Measurements from ENCODE around the gene INPP4B.

Gene INPP4B

DNA sequence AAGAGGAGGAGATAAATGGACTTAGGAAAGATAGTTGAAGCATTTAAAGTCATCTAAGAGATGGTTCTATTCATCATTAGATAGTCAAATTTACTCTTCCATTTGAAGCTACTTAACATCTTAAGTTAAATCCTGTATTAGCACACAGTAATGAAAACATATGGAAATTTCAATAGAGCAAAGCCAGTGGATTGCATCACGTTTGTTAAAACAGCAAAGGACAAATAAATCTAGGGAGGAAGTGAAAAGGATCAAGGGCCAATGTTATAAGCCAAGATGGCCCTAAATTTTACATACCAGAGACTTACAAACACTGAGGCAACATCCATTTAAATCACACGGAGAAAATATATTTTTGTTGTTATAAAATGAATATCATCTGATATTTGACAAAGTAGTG is 602.8 kb downstream of the INPP4B start:
- no peak overlapping the region for H2AFZ ChIP-seq (ENCODE audit: low read length)
- H3K9ac ChIP-seq (ENCODE audit: low read depth, low read length, poor library complexity) = no peak overlapping the region
- H2BK5ac ChIP-seq (ENCODE audit: low read length) = no peak overlapping the region
- no peak overlapping the region for H3K23ac ChIP-seq (ENCODE audit: low read depth, low read length, poor library complexity)
- H3K4me3 ChIP-seq (ENCODE audit: low read length in 2 of 2) = no peak overlapping the region
- H3K27me3 ChIP-seq (ENCODE audit: control insufficient read depth in 3 of 3, insufficient read depth in 3 of 3, low read depth in 1 of 3, low read length in 3 of 3) = no peaks in the 10 kb centered on the region
- H3K9me3 ChIP-seq (replicated peaks in 1 of 2; ENCODE audit: control insufficient read depth in 2 of 2, insufficient read depth in 1 of 2, low read depth in 1 of 2, low read length in 2 of 2) = no peaks in the 10 kb centered on the region
- H2BK15ac ChIP-seq (ENCODE audit: low read length) = no peak overlapping the region
- H3K4me1 ChIP-seq (ENCODE audit: control insufficient read depth in 2 of 2, insufficient read depth in 1 of 2, low read depth in 1 of 2, low read length in 2 of 2) = peaks cover 0 to 2% of the 10 kb centered on the region in 2 donors
- no peaks in the 10 kb centered on the region for H3K36me3 ChIP-seq (replicated peaks in 1 of 2; ENCODE audit: control insufficient read depth in 2 of 2, insufficient read depth in 2 of 2, low read length in 2 of 2)
- WGBS, 2 donors (ENCODE audit: extremely low coverage in 2 of 2, insufficient read length in 2 of 2, insufficient replicate concordance in 1 of 2) = no CpG with 5 or more reads among the region's 2 CpGs
- no peak overlapping the region for H3K18ac ChIP-seq (ENCODE audit: low read length)
- no peak overlapping the region for H3K4me2 ChIP-seq (ENCODE audit: insufficient read depth, low read length, poor library complexity, severe bottlenecking)
- no peak overlapping the region for H3K14ac ChIP-seq (ENCODE audit: low read length)
- no peak overlapping the region for H2AK5ac ChIP-seq (ENCODE audit: low read depth, low read length)
- H3K79me1 ChIP-seq (ENCODE audit: low read depth, low read length) = no peaks in the 10 kb centered on the region
- no peak for DNase-seq (ENCODE audit: low spot score)
- H2BK12ac ChIP-seq (ENCODE audit: low read length) = no peak overlapping the region
- H4K8ac ChIP-seq (ENCODE audit: low read depth, low read length) = no peak overlapping the region
- H2BK120ac ChIP-seq (ENCODE audit: low read depth, low read length) = no peak overlapping the region
- H4K91ac ChIP-seq (ENCODE audit: low read depth, low read length, poor library complexity) = no peak overlapping the region
- no peak overlapping the region for H3K27ac ChIP-seq (replicated peaks; ENCODE audit: low read length)
- no peak overlapping the region for H3K4ac ChIP-seq (ENCODE audit: low read length)

DNA sequence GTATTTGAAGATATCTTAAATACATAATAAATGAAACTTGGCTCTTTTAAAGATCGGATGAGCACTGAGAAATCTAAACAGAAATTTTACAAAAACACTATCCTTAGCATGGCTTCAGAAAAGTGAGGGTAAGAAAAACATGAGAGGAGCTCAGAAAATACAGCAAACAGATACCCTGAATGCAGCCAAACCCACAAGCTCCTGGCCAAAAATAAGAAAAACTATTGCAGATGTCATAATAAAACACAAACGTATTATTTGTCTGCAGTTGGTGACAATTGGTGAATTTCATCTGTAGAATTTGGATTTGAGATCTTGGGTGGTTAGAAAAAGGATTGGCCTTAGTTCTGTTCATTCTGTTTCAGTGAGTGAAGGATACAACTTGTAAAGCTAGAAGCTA is 603.9 kb downstream of the INPP4B start:
- no peaks in the 10 kb centered on the region for H3K27me3 ChIP-seq (ENCODE audit: control insufficient read depth in 3 of 3, insufficient read depth in 3 of 3, low read depth in 1 of 3, low read length in 3 of 3)

DNA sequence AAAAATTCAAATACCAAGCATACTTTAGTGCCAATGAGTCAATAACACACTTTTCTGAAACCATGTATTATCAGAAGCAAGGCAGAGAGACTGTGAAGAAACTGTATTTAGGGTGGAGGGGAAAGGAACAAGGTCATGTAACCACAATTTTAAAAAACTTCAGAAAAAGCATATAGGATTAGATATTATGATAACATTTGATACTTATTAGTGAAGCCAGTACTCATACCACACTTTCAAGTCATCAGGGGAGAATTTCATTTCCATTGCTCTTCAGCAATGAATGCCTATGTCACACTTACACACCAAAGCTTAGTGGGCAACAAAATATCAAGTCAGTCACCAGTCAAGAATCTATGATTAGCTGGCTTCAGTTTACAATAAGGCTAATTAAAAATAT is 607.5 kb downstream of the INPP4B start:
- H2BK5ac ChIP-seq (ENCODE audit: low read length) = no peak overlapping the region
- no peak overlapping the region for H2BK15ac ChIP-seq (ENCODE audit: low read length)
- no peaks in the 10 kb centered on the region for H3K79me1 ChIP-seq (ENCODE audit: low read depth, low read length)
- H3K4ac ChIP-seq (ENCODE audit: low read length) = no peak overlapping the region
- H3K23ac ChIP-seq (ENCODE audit: low read depth, low read length, poor library complexity) = no peak overlapping the region
- no peak overlapping the region for H3K27ac ChIP-seq (replicated peaks; ENCODE audit: low read length)
- H4K91ac ChIP-seq (ENCODE audit: low read depth, low read length, poor library complexity) = no peak overlapping the region
- no peak overlapping the region for H2BK120ac ChIP-seq (ENCODE audit: low read depth, low read length)
- no peak overlapping the region for H2AK5ac ChIP-seq (ENCODE audit: low read depth, low read length)
- no peak overlapping the region for H4K8ac ChIP-seq (ENCODE audit: low read depth, low read length)
- H3K27me3 ChIP-seq (ENCODE audit: control insufficient read depth in 3 of 3, insufficient read depth in 3 of 3, low read depth in 1 of 3, low read length in 3 of 3) = no peaks in the 10 kb centered on the region
- H3K18ac ChIP-seq (ENCODE audit: low read length) = no peak overlapping the region
- no peak overlapping the region for H2BK12ac ChIP-seq (ENCODE audit: low read length)
- H2AFZ ChIP-seq (ENCODE audit: low read length) = no peak overlapping the region
- H3K4me3 ChIP-seq (ENCODE audit: low read length in 2 of 2) = no peak overlapping the region
- no peak overlapping the region for H3K4me2 ChIP-seq (ENCODE audit: insufficient read depth, low read length, poor library complexity, severe bottlenecking)
- H3K4me1 ChIP-seq (ENCODE audit: control insufficient read depth in 2 of 2, insufficient read depth in 1 of 2, low read depth in 1 of 2, low read length in 2 of 2) = peaks cover 0 to 2% of the 10 kb centered on the region in 2 donors
- no peak for DNase-seq (ENCODE audit: low spot score)
- no peak overlapping the region for H3K14ac ChIP-seq (ENCODE audit: low read length)
- H3K9me3 ChIP-seq (replicated peaks in 1 of 2; ENCODE audit: control insufficient read depth in 2 of 2, insufficient read depth in 1 of 2, low read depth in 1 of 2, low read length in 2 of 2) = no peaks in the 10 kb centered on the region
- H3K36me3 ChIP-seq (replicated peaks in 1 of 2; ENCODE audit: control insufficient read depth in 2 of 2, insufficient read depth in 2 of 2, low read length in 2 of 2) = no peaks in the 10 kb centered on the region
- H3K9ac ChIP-seq (ENCODE audit: low read depth, low read length, poor library complexity) = no peak overlapping the region

More for the DNA sequence above, 603.9 kb downstream of the INPP4B start:
- Histone ChIP-seq H3K27ac (replicated peaks; ENCODE audit: low read length) (no peak overlapping the region), H3K79me1 (ENCODE audit: low read depth, low read length) (no peaks in the 10 kb centered on the region), H3K14ac (ENCODE audit: low read length) (no peak overlapping the region), H3K4me2 (ENCODE audit: insufficient read depth, low read length, poor library complexity, severe bottlenecking) (no peak overlapping the region), H4K91ac (ENCODE audit: low read depth, low read length, poor library complexity) (no peak overlapping the region), H2BK120ac (ENCODE audit: low read depth, low read length) (no peak overlapping the region), H2BK12ac (ENCODE audit: low read length) (no peak overlapping the region), H3K23ac (ENCODE audit: low read depth, low read length, poor library complexity) (no peak overlapping the region), H3K9ac (ENCODE audit: low read depth, low read length, poor library complexity) (no peak overlapping the region), H3K4me3 (ENCODE audit: low read length in 2 of 2) (no peak overlapping the region), H3K36me3 (replicated peaks in 1 of 2; ENCODE audit: control insufficient read depth in 2 of 2, insufficient read depth in 2 of 2, low read length in 2 of 2) (no peaks in the 10 kb centered on the region), H2AFZ (ENCODE audit: low read length) (no peak overlapping the region), H2AK5ac (ENCODE audit: low read depth, low read length) (no peak overlapping the region), H4K8ac (ENCODE audit: low read depth, low read length) (no peak overlapping the region), H3K9me3 (replicated peaks in 1 of 2; ENCODE audit: control insufficient read depth in 2 of 2, insufficient read depth in 1 of 2, low read depth in 1 of 2, low read length in 2 of 2) (no peaks in the 10 kb centered on the region), H2BK5ac (ENCODE audit: low read length) (no peak overlapping the region), H3K4ac (ENCODE audit: low read length) (no peak overlapping the region), H3K4me1 (ENCODE audit: control insufficient read depth in 2 of 2, insufficient read depth in 1 of 2, low read depth in 1 of 2, low read length in 2 of 2) (peaks cover 0 to 2% of the 10 kb centered on the region in 2 donors), H2BK15ac (ENCODE audit: low read length) (no peak overlapping the region), H3K18ac (ENCODE audit: low read length) (no peak overlapping the region)
- no CpG with 5 or more reads among the region's 2 CpGs for WGBS, 2 donors (ENCODE audit: extremely low coverage in 2 of 2, insufficient read length in 2 of 2, insufficient replicate concordance in 1 of 2)
- DNase-seq (ENCODE audit: low spot score) = no peak

DNA sequence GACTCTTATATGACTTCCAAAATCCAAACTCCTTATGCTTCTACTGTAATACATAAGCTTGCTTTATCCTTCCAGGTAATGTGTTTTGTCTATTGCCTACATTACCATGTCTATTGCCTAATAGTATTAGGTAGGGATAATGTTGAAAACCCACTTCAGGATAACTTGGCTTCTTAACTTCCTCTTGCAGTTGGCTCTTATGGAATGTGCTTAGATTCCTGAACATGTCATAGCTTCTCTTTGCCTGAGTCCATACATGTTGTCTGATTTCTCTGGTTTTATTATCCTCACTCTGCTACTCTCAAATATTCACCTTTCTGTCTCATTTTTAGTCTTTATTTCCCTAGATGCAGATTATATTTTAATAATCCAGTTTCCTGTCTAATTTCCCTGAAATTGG is 609.8 kb downstream of the INPP4B start:
- H3K27me3 ChIP-seq (ENCODE audit: control insufficient read depth in 3 of 3, insufficient read depth in 3 of 3, low read depth in 1 of 3, low read length in 3 of 3) = no peaks in the 10 kb centered on the region
- no peak overlapping the region for H3K18ac ChIP-seq (ENCODE audit: low read length)
- no peak overlapping the region for H3K23ac ChIP-seq (ENCODE audit: low read depth, low read length, poor library complexity)
- no peak overlapping the region for H3K4me3 ChIP-seq (ENCODE audit: low read length in 2 of 2)
- H3K9me3 ChIP-seq (replicated peaks in 1 of 2; ENCODE audit: control insufficient read depth in 2 of 2, insufficient read depth in 1 of 2, low read depth in 1 of 2, low read length in 2 of 2) = no peaks in the 10 kb centered on the region
- no peak overlapping the region for H2BK5ac ChIP-seq (ENCODE audit: low read length)
- no peak overlapping the region for H2AK5ac ChIP-seq (ENCODE audit: low read depth, low read length)
- H3K27ac ChIP-seq (replicated peaks; ENCODE audit: low read length) = no peak overlapping the region
- H4K8ac ChIP-seq (ENCODE audit: low read depth, low read length) = no peak overlapping the region
- H3K14ac ChIP-seq (ENCODE audit: low read length) = no peak overlapping the region
- no peak overlapping the region for H2AFZ ChIP-seq (ENCODE audit: low read length)
- no peak for DNase-seq (ENCODE audit: low spot score)
- no peaks in the 10 kb centered on the region for H3K36me3 ChIP-seq (replicated peaks in 1 of 2; ENCODE audit: control insufficient read depth in 2 of 2, insufficient read depth in 2 of 2, low read length in 2 of 2)
- H3K4ac ChIP-seq (ENCODE audit: low read length) = no peak overlapping the region
- H2BK12ac ChIP-seq (ENCODE audit: low read length) = no peak overlapping the region
- no peak overlapping the region for H3K4me2 ChIP-seq (ENCODE audit: insufficient read depth, low read length, poor library complexity, severe bottlenecking)
- peaks cover 0 to 2% of the 10 kb centered on the region in 2 donors for H3K4me1 ChIP-seq (ENCODE audit: control insufficient read depth in 2 of 2, insufficient read depth in 1 of 2, low read depth in 1 of 2, low read length in 2 of 2)
- no peak overlapping the region for H3K9ac ChIP-seq (ENCODE audit: low read depth, low read length, poor library complexity)
- H4K91ac ChIP-seq (ENCODE audit: low read depth, low read length, poor library complexity) = no peak overlapping the region
- H2BK15ac ChIP-seq (ENCODE audit: low read length) = no peak overlapping the region
- H2BK120ac ChIP-seq (ENCODE audit: low read depth, low read length) = no peak overlapping the region
- H3K79me1 ChIP-seq (ENCODE audit: low read depth, low read length) = no peaks in the 10 kb centered on the region
